ENCODE results near the gene PPP2R3B. TPM values are rescaled to one million over a fixed set of nuclear protein-coding genes. Genes with fewer than 3 reads are reported as not detected.
"Not testable (repeated sequence)": the region's sequence is repeated elsewhere in the genome, so short reads cannot be mapped to it uniquely, and the experiment has no call there.

Gene PPP2R3B
- total RNA-seq, 1 experiment from 2014 or later: 14.4 TPM

- DNase-seq (ENCODE audit: low read depth): no peak
Measured at GRCh38 chrX:353566-354535, 32.9 kb downstream of the PPP2R3B start.

- DNase-seq (ENCODE audit: low read depth): no peak
Measured at GRCh38 chrX:352582-353314, 34.0 kb downstream of the PPP2R3B start.

- no peak for DNase-seq (ENCODE audit: low read depth)
Measured at GRCh38 chrX:352181-352580, 34.5 kb downstream of the PPP2R3B start.

- no peak for DNase-seq (ENCODE audit: low read depth)
Measured at GRCh38 chrX:351736-352135, 35.0 kb downstream of the PPP2R3B start.

DNA sequence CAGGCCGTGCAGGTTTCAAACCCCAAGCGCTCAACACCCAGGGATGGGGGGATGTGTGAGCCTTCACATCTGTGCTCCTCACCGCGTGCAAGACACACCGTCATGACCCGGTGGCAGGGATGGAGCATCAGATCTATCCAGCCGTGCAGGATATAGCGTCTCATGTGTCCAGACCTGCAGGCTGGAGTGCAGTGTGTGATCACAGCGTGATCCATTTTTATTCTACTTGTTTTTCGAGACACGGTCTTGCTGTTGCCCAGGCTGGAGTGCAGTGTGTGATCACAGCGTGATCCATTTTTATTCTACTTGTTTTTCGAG is 35.4 kb downstream of the PPP2R3B start:
- DNase-seq (ENCODE audit: low read depth): not testable (repeated sequence)

DNA sequence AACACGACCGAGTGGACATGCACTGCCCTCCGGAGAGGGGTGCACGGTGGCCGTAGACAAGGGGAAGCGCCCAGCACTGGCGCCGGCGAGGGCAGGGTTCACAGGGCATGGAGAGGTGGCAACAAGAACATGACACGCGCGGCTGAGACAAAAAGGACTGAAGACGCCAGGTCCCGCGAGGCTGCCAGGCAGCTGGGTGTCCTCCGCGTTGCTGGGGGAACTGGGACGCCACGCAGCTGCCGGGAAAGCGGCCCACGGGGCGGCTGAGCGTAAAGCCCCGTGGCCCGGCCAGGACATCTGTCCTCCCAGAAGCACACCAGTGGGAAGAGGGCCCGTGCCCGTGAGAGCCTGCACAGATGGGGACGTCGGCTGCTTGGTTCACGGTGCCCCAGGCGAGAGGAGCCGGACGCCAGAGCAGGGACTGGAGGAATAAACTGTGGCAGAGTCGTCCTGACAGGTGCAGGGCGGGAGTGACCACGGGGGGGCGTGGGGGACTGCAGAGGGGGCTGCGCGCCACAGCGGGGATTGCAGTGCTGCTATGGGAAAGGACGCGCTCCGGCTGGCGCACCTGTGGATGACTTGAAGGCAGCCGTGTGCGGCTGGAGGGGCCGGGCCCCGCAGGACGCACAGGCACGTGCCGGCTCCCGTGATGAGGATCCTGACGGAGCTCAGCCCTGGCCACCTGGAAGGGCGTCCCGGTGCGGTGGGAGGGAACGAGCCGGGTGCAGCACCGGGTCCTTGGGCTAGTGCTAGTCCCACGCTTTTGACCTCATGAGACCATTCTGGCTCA is 36.0 kb downstream of the PPP2R3B start:
- no peak for DNase-seq (ENCODE audit: low read depth)

DNA sequence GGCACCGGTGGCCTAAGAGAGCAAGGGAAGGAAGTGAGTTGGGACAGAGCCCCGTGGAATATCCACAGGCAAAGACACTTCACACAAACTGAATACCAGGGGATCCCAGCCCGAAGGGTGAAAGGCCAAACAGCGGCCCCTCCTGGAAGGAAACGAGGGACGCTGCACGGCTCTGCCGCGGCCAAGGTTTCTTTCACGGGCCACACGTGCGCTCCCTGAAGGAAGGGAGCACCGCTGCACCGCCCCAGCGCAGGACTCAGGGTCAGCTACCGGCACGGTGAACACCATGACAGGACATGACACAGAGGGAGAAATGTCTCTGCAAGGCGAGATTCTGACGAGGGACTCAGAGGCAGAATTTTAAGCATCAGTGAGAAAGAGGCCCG is 36.6 kb downstream of the PPP2R3B start:
- DNase-seq (ENCODE audit: low read depth): no peak

- no peak for DNase-seq (ENCODE audit: low read depth)
Measured at GRCh38 chrX:349702-350101, 37.0 kb downstream of the PPP2R3B start.

GRCh38 chrX:349196-349595 is 37.5 kb downstream of the PPP2R3B start:
- DNase-seq (ENCODE audit: low read depth): no peak

GRCh38 chrX:348461-349117 is 38.1 kb downstream of the PPP2R3B start:
- no peak for DNase-seq (ENCODE audit: low read depth)

DNA sequence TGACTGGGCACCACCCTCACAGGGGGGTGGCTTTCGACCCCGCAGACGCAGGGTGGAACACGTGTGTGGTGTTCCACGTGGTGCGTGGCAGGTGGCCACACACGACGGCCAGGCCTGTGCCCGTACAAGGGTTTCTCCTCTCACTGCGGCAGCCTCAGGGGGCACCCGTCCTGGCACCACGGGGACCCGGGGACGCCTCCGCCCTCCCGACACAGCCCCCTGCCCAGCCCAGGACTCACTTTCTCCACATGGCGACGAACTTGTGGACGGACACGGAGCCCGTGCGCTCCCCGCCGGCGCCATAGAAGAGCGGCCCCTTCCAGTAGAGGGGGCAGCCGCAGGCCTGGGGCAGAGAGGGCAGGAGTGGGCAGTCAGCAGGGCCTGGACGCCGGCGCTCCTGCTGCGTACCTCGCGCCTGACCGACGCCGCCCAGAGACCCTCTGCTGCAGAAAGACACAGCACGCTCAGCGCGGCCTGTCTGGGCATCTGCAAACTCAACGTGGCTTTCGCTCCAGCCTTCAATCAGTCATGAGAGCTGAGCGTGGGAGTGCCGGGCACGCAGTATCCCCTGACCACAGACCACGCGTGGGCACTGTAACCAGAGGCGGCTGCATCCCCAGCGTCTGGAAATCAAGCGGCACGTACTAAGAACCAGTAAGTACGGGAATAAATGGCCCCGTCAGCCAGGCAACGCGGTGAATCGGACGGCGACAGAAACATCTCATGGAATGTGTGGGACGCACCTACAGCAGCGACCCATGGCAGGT is 39.2 kb downstream of the PPP2R3B start:
- no peak for DNase-seq (ENCODE audit: low read depth)

GRCh38 chrX:346034-346813 is 40.5 kb downstream of the PPP2R3B start:
- DNase-seq (ENCODE audit: low read depth): no peak

DNA sequence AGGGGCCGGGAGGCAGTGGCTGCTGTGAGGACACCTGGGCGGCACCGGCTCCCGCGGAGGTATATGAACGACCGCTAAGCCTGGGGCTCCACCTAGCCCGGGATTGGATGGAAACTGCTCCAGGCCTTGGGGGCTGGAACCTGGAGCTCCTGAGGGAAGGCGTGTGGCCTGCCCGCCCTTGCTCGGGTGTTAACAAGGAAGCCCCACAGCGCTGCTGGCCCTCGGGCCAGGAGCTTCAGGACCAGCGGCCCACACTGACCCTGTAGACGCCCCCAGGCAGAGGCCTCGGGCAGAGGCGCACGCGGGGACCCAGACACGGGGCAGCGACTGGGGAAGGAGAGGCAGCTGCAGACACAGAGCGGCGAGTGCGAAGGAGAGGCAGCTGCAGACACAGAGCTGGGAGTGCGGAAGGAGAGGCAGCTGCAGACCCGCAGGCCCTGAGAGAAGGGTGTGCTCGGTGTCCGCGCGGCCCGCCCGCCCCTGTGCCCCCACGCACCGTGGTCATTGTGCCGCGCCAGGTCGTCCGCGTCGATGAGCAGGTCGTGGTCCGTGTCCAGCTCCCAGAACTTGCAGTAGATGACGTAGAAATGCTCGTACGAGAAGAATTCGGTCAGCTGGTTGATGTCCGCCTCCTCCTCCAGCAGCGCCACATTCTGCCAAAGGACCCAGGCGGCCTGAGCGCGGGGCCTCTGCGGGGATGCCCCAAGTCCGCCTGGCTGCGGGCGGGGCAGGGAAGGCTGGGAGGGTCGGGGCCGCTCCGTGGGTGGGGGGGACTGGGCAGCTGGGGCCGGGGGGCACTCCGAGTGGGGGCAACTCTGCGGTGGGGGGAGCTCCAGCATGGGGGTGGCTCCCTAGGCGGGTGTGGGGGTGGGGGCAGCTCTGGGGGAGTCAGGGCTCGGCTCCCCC is 41.4 kb downstream of the PPP2R3B start:
- DNase-seq (ENCODE audit: low read depth): no peak

- no peak for DNase-seq (ENCODE audit: low read depth)
Measured at GRCh38 chrX:344371-344901, 42.3 kb downstream of the PPP2R3B start.

- DNase-seq (ENCODE audit: low read depth): no peak
Measured at GRCh38 chrX:341541-342101, 45.1 kb downstream of the PPP2R3B start.

GRCh38 chrX:340641-341423 is 45.9 kb downstream of the PPP2R3B start:
- DNase-seq (ENCODE audit: low read depth): no peak

- no peak for DNase-seq (ENCODE audit: low read depth)
Measured at GRCh38 chrX:340121-340520, 46.6 kb downstream of the PPP2R3B start.

Measured in M059J (cell line).